GM19455 (cell line): ENCODE measurements around the gene ULK4.
"Not testable (repeated sequence)": the region's sequence is repeated elsewhere in the genome, so short reads cannot be mapped to it uniquely, and the experiment has no call there.

Experiments
- ATAC-seq: cut with Tn5 transposase; IDR thresholded peaks from one replicate; pipeline ENCODE4 v1.9.1; 2021; ENCODE audit not compliant: unreplicated experiment

Gene ULK4

GRCh38 chr3:41695806-41696205 lies 266.1 kb downstream of the ULK4 start:
- not testable (repeated sequence) for ATAC-seq

GRCh38 chr3:41693799-41694198 lies 268.1 kb downstream of the ULK4 start:
- no peak for ATAC-seq

GRCh38 chr3:41690766-41691563 lies 270.9 kb downstream of the ULK4 start:
- ATAC-seq: no peak

GRCh38 chr3:41688595-41689380 lies 273.1 kb downstream of the ULK4 start:
- ATAC-seq: no peak

GRCh38 chr3:41684797-41685735 lies 276.8 kb downstream of the ULK4 start:
- ATAC-seq: no peak

GRCh38 chr3:41683666-41684350 lies 278.1 kb downstream of the ULK4 start:
- no peak for ATAC-seq

GRCh38 chr3:41682996-41683395 lies 278.9 kb downstream of the ULK4 start:
- no peak for ATAC-seq

- no peak for ATAC-seq
Observed at GRCh38 chr3:41682382-41682781, 279.5 kb downstream of the ULK4 start.

GRCh38 chr3:41681479-41681878 lies 280.4 kb downstream of the ULK4 start:
- ATAC-seq: no peak

GRCh38 chr3:41679374-41679773 lies 282.5 kb downstream of the ULK4 start:
- ATAC-seq: no peak

- not testable (repeated sequence) for ATAC-seq
Observed at GRCh38 chr3:41675102-41675501, 286.8 kb downstream of the ULK4 start.

- ATAC-seq: no peak
Observed at GRCh38 chr3:41674449-41674848, 287.5 kb downstream of the ULK4 start.

- ATAC-seq: no peak
Observed at GRCh38 chr3:41673650-41674049, 288.3 kb downstream of the ULK4 start.

GRCh38 chr3:41668379-41668778 lies 293.5 kb downstream of the ULK4 start:
- no peak for ATAC-seq

- no peak for ATAC-seq
Observed at GRCh38 chr3:41662288-41662687, 299.6 kb downstream of the ULK4 start.

- ATAC-seq: no peak
Observed at GRCh38 chr3:41661796-41662195, 300.1 kb downstream of the ULK4 start.

- ATAC-seq: no peak
Observed at GRCh38 chr3:41660510-41660909, 301.4 kb downstream of the ULK4 start.

GRCh38 chr3:41653571-41654239 lies 308.2 kb downstream of the ULK4 start:
- ATAC-seq: no peak

GRCh38 chr3:41652931-41653330 lies 309.0 kb downstream of the ULK4 start:
- ATAC-seq: no peak

GRCh38 chr3:41652506-41652905 lies 309.4 kb downstream of the ULK4 start:
- ATAC-seq: no peak
